ENCODE results near the gene FAM120A.

FAM120A gene

GRCh38 chr9:93595861-93596365 lies 144.4 kb downstream of the FAM120A start:
- Mint-ChIP-seq H3K4me1 (peaks cover 14% of the 10 kb centered on the region), H3K36me3 (ENCODE audit: low read depth) (no peaks in the 10 kb centered on the region), H3K27me3 (ENCODE audit: low read depth) (no peaks in the 10 kb centered on the region), H3K9me3 (no peaks in the 10 kb centered on the region), H3K4me3 (no peak overlapping the region), H3K27ac (no peak overlapping the region)
- no peak for TF ChIP-seq CTCF (IDR thresholded peaks at IDR 0.05; ENCODE audit: unreplicated experiment in 3 of 3)

- Mint-ChIP-seq H3K9me3 (no peaks in the 10 kb centered on the region), H3K36me3 (ENCODE audit: low read depth) (no peaks in the 10 kb centered on the region), H3K27me3 (ENCODE audit: low read depth) (no peaks in the 10 kb centered on the region), H3K4me3 (no peak overlapping the region), H3K4me1 (peaks cover 13% of the 10 kb centered on the region), H3K27ac (no peak overlapping the region)
- no peak for TF ChIP-seq CTCF (IDR thresholded peaks at IDR 0.05; ENCODE audit: unreplicated experiment in 3 of 3)
These were observed 144.9 kb downstream of the FAM120A start for GRCh38 chr9:93596399-93596798.

DNA sequence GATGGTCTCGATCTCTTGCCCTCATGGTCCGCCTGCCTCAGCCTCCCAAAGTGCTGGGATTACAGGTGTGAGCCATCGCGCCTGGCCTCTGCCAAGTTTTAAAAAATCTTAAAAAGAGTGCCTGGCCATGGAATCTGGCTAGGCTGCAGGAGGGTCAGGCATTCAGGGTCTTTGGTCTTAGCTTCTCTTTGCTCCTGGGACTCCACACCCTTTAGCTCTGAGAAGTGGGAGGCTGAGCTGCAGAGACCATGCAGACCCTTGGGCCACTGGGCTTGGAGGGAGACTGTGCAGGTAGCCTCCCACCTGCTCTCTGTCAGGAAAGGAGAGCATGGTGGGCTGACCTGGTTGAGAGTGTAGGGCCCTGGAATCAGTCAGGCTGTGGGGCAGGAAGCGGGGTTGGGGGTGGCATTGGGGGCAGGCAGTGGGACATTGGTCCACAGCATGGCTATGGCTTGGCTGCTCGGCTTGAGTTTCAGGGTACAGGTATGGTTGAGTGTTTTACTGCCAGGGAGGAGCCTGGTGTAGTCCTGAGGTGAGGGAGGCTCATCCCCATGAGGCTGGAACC lies 145.7 kb downstream of the FAM120A start:
- no peaks in the 10 kb centered on the region for H3K27me3 Mint-ChIP-seq (ENCODE audit: low read depth)
- TF ChIP-seq CTCF (IDR thresholded peaks at IDR 0.05; ENCODE audit: unreplicated experiment in 3 of 3) = no peak
- H3K36me3 Mint-ChIP-seq (ENCODE audit: low read depth) = no peaks in the 10 kb centered on the region
- H3K4me3 Mint-ChIP-seq = no peak overlapping the region
- H3K9me3 Mint-ChIP-seq = no peaks in the 10 kb centered on the region
- peaks cover 13% of the 10 kb centered on the region for H3K4me1 Mint-ChIP-seq
- H3K27ac Mint-ChIP-seq = no peak overlapping the region

DNA sequence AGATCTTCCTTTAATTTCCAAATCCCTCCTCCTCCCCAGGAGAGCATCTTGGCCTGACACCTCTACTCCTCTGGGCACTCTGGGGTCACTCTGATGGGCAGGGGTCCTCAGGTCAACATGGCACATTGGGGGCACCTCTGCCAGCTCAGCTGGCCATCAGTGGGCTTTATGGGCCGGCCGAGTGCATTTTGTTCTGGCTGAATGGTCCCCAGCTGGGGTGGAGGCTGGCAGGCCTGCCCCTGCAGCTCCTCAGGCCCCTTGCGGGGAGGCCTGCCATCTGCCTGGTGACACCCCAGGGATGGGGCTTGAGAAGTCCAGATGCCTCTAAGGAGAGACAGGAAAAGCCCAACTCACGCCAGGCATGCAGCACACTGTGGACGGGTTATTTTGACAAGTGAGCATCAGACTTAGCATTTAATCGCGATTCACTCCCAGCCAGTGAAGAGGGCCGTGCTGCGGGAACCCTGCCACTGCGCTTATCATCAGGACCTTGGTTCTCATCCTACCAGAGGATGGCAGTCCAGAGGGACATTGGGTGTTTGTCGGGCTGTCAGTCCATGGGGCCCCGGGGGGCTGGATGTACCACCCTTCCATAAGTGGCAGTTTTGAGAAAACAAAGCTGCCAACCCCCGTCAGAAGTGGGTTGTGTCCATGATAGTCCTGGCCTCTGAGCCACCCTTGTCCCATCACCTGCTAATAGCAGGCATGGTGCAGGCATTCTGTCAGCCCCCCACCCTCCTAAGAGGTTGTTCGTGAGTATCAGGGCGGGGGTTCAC lies 146.6 kb downstream of the FAM120A start:
- Mint-ChIP-seq H3K4me3 (no peak overlapping the region), H3K27me3 (ENCODE audit: low read depth) (no peaks in the 10 kb centered on the region), H3K9me3 (no peaks in the 10 kb centered on the region), H3K4me1 (peaks cover 13% of the 10 kb centered on the region), H3K27ac (no peak overlapping the region), H3K36me3 (ENCODE audit: low read depth) (no peaks in the 10 kb centered on the region)
- TF ChIP-seq CTCF (IDR thresholded peaks at IDR 0.05; ENCODE audit: unreplicated experiment in 3 of 3) = no peak

- no peaks in the 10 kb centered on the region for H3K9me3 Mint-ChIP-seq
- no peak overlapping the region for H3K27ac Mint-ChIP-seq
- H3K4me1 Mint-ChIP-seq = peaks cover 13% of the 10 kb centered on the region
- H3K36me3 Mint-ChIP-seq (ENCODE audit: low read depth) = peaks cover 1% of the 10 kb centered on the region
- no peaks in the 10 kb centered on the region for H3K27me3 Mint-ChIP-seq (ENCODE audit: low read depth)
- TF ChIP-seq CTCF (IDR thresholded peaks at IDR 0.05; ENCODE audit: unreplicated experiment in 3 of 3) = no peak
- no peak overlapping the region for H3K4me3 Mint-ChIP-seq
These were observed 147.3 kb downstream of the FAM120A start for GRCh38 chr9:93598647-93599241.

All from nephron (organoid).